Right cardiac atrium (tissue), 5 donors: Measurements from ENCODE around the gene NUP62. TPM values are rescaled to one million over a fixed set of nuclear protein-coding genes. Genes with fewer than 3 reads are reported as not detected.

Experiments
- ATAC-seq, 2 donors: fragments of 200-7000 bp; cut with Tn5 transposase; one replicate each; pipeline versions ENCODE4 v1.8.0 to v1.9.1; 2020; ENCODE audit warnings: moderate library complexity in 2 of 2, mild to moderate bottlenecking in 1 of 2
- DNase-seq, 3 donors: peaks; one replicate each; pipeline ENCODE4 v3.0.0-alpha.2; 2020
- H3K27ac ChIP-seq: one replicate; pipeline ENCODE4 v1.5.1; 2013; ENCODE audit warnings: mild to moderate bottlenecking, low read length, control low read depth, moderate library complexity
- H3K27me3 ChIP-seq: one replicate; pipeline ENCODE4 v1.6.1; 2013; ENCODE audit not compliant: control insufficient read depth, insufficient read depth
- H3K4me1 ChIP-seq: one replicate; pipeline ENCODE4 v1.6.1; 2013; ENCODE audit warnings: low read length; ENCODE audit not compliant: control insufficient read depth, insufficient read depth
- H3K4me3 ChIP-seq: one replicate; pipeline ENCODE4 v1.5.1; 2013; ENCODE audit warnings: low read length, control low read depth
- H3K9me3 ChIP-seq: one replicate; pipeline ENCODE4 v1.6.1; 2013; ENCODE audit warnings: low read length; ENCODE audit not compliant: control insufficient read depth
- WGBS: extraction: QIAGEN DNeasy Blood & Tissue Kit; methylation state at CpG from one replicate; pipeline ENCODE4 v1.1.7; 2013; 5-methylcytosine and 5-hydroxymethylcytosine counted together
- intact Hi-C, 4 donors: fragments of 100-400 bp; cut with DNase I; formaldehyde crosslinking; loops; one replicate each; pipeline versions ENCODE4 v1.11.0 to v1.14.0; 2022 to 2023
- polyA plus RNA-seq: library from polyadenylated mRNA; stranded (reverse); fragments of 200-250 nt; gene quantifications from one replicate; pipeline ENCODE4 v1.2.3, GENCODE V29; 2013
- total RNA-seq, 4 donors: library from RNA; stranded (reverse); fragmentation: NEBNext Ultra II Directional; extraction: Animal tissue kit (Norgen Biotek cat#: 25700); gene quantifications; one replicate each; pipeline ENCODE4 v1.2.1, GENCODE V29; 2021
- donor health status: healthy with polysubstance abuse.
- donor health status: DM: no; HTN: yes; CAD: no.
- donor health status: DM: no; HTN: no; CAD: no.
- donor health status: DM: no; HTN: yes; CAD: no; lungs with severe emphysema.
- donor health status: DM: yes; HTN: yes; CAD: no.

Gene NUP62
- total and polyA plus RNA-seq, 5 donors, result 19.9 to 34.0 (median 29.2) TPM

DNA sequence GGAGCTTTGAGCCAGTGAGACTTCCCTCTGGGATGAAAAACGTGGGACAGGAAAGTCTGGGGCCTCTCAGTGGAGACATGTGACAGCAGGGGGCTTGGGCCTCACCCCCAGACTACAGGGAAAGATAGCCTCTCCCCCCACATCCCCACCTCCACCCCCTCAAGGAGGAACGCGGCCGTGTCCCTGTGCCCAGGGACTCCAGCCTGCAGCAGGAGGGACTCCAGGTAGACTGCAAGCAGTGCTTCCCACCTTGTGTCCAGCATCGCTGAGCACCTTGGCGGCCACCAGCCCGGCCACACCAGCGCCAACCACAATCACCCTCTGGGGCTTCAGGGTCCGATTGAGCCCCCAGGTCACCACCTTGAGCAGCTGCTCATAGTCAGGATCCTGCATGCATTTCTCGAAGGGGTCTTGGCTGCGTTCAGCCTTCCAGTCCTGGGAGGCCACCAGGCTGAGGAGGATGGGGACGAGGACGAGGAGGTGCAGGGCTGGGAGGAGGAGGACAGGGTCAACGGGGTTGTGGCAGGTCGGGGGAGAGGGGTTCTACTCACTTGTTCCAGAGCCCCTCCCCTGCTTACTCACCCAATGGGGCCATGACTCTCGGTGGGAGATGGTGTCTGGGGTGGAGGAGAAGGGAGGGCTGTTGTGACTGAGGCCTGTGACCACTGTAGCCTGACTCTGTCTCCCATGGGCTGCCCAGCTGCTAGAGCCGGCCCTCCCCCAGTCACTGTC lies 33.6 kb downstream of the NUP62 start:
- DNase-seq, result peak in 1 of 3 donors; percentile 58
- H3K27ac ChIP-seq, result no peak overlapping the region
- H3K27me3 ChIP-seq, result no peaks in the 10 kb centered on the region

DNA sequence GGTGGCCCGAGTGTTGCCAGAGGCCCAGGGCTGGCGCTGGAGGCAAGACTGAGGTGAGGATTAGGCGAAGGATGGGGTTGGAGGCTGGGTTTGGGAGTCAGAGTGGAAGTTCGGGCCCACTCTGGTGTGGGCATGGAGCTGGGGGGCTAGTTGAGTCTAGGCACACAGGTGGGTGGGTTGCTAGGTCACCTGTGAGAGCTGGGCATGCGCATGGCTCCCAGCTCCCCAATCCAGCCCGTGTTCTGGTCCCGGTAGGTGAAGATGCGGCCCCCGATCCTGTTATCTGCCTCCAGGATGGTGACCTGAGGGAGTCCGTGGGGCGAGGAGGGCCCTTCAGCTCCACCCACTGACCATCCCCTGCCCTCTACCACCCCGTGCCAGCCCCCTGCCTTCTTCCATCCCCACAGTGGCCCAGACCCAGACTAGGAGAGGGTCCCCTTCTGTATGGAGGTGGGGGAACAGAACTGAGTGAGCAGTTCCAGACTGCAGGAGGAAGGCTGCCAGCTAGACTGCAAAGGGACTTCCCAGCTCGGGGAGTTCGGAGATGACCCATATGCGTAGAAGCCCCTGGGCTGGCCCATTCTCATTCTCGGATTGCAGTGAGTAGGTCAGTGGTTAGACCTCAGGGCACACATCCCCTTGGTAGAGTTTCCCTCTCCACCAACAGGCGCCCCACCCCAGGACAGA lies 34.3 kb downstream of the NUP62 start:
- WGBS, result 87% methylated on average over 17 of the region's 17 CpGs
- no peaks in the 10 kb centered on the region for H3K4me1 ChIP-seq
- intact Hi-C loops, result no loop called here
- ATAC-seq, result no peak
- no peak overlapping the region for H3K27ac ChIP-seq
- DNase-seq, result peak in 1 of 3 donors; percentile 36
- H3K27me3 ChIP-seq, result no peaks in the 10 kb centered on the region
- no peaks in the 10 kb centered on the region for H3K9me3 ChIP-seq
- H3K4me3 ChIP-seq, result no peak overlapping the region

More for the DNA sequence above, 33.6 kb downstream of the NUP62 start:
- Histone ChIP-seq H3K4me3 (no peak overlapping the region), H3K9me3 (no peaks in the 10 kb centered on the region), H3K4me1 (no peaks in the 10 kb centered on the region)
- intact Hi-C loops, result no loop called here
- WGBS, result 75% methylated on average over 17 of the region's 17 CpGs
- no peak for ATAC-seq

GRCh38 chr19:49894011-49894664 lies 35.2 kb downstream of the NUP62 start:
- H3K4me1 ChIP-seq, result no peaks in the 10 kb centered on the region
- WGBS, result 92% methylated on average over 18 of the region's 18 CpGs
- no peaks in the 10 kb centered on the region for H3K27me3 ChIP-seq
- DNase-seq (peak in 2 of 3 donors; percentile 34 to 58), ATAC-seq (no peak)
- H3K4me3 ChIP-seq, result no peak overlapping the region
- H3K27ac ChIP-seq, result no peak overlapping the region
- intact Hi-C loops, result no loop called here
- H3K9me3 ChIP-seq, result no peaks in the 10 kb centered on the region

DNA sequence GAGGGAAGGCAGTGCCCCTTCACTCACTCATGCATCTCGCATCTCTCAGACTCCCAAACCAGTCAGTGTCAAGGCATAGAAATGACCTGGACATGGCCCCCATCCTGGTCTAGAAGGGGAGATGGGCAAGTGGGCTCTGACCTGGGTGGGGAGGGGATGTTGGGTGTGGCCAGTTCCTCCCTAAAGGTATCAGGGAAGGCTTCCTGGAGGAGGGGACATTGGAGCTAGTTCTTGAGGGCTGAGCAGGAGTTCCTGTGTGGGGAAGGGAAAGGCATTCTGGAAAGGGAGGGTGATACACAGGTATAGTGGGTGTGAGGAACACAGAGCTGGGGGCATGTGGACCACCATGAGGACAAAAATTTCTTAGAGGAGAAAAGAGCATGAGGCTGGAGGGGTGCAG lies 36.6 kb downstream of the NUP62 start:
- intact Hi-C loops, result no loop called here
- ATAC-seq (no peak), DNase-seq (no peak)
- Histone ChIP-seq H3K27me3 (no peaks in the 10 kb centered on the region), H3K27ac (no peak overlapping the region), H3K4me3 (no peak overlapping the region), H3K9me3 (no peaks in the 10 kb centered on the region), H3K4me1 (no peaks in the 10 kb centered on the region)
- WGBS, result 90% methylated on average over 1 of the region's 1 CpG

DNA sequence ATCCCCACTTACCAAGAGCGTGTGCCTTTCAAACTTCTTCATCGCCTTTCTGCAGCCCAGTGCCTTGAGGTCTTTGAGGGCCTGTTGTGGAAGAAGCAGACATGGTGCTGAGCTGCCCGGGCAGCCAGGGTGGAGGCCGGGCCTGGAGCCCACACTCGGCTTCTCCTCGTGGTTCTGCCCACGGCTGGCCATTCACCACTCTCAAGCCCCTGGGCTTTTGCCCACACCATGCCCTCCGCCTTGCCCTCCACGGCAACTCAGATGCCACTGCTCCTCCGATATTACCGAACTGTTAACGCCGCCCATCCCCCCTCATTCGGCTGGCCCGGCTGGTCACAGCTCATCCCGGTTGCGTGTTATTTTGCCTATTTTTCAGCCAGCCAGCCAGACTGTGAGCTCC lies 37.9 kb downstream of the NUP62 start:
- peak in 1 of 3 donors; percentile 38 for DNase-seq
- Histone ChIP-seq H3K4me3 (no peak overlapping the region), H3K4me1 (no peaks in the 10 kb centered on the region), H3K27ac (no peak overlapping the region), H3K27me3 (no peaks in the 10 kb centered on the region), H3K9me3 (no peaks in the 10 kb centered on the region)
- no peak for ATAC-seq
- 82% methylated on average over 17 of the region's 17 CpGs for WGBS
- intact Hi-C loops, result no loop called here

DNA sequence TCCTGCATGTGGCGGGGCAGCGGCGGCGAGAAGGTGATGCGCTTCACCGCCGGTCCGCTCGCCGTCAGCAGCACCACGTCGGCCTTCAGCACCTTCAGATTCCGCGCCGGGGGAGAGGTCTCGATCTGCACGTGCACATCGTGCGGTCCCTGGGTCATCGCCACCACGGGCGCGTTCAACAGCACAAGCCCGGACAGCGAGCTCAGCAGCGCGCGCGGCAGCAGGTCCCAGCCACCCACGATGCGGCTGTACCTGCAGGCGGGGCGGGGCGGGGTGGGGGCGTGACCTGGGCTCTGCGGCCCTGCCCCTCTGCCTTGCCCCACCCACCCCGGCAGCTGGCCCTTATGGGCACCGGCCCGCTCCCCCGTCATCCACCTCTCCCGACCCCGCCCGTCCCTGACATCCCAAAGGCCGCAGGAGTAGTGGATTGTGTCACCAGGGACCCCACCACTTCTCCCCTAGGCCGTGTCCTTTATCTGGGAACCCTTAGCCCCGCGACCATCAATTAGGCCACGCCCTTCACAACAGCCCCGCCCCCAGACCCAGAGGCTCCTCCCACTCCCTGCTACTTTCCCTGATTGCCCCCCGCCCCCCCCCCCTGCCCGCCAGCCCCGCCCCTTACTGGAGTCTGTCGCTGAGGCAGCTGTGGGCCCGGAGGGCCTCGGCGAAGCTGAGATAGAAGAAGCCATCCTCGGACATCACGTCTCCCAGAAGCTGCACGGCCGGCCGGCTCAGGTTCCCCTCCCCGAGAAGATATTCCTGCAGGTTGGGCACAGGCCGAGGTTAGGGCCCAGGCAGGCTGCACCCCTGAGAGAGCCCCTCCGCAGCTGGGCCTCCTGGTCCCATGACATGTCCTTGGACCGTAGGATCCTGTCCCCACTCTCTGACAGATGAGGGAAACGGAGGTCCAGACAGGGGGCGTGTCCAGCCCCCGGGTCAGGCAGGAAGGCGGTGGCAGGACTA lies 38.7 kb downstream of the NUP62 start:
- DNase-seq (peak in 2 of 3 donors; percentile 68 to 75), ATAC-seq (peak; percentile 34)
- Histone ChIP-seq H3K27ac (no peak overlapping the region), H3K4me1 (no peaks in the 10 kb centered on the region), H3K4me3 (no peak overlapping the region), H3K9me3 (no peaks in the 10 kb centered on the region), H3K27me3 (no peaks in the 10 kb centered on the region)
- intact Hi-C loops, result no loop called here
- 10% methylated on average over 69 of the region's 69 CpGs for WGBS

DNA sequence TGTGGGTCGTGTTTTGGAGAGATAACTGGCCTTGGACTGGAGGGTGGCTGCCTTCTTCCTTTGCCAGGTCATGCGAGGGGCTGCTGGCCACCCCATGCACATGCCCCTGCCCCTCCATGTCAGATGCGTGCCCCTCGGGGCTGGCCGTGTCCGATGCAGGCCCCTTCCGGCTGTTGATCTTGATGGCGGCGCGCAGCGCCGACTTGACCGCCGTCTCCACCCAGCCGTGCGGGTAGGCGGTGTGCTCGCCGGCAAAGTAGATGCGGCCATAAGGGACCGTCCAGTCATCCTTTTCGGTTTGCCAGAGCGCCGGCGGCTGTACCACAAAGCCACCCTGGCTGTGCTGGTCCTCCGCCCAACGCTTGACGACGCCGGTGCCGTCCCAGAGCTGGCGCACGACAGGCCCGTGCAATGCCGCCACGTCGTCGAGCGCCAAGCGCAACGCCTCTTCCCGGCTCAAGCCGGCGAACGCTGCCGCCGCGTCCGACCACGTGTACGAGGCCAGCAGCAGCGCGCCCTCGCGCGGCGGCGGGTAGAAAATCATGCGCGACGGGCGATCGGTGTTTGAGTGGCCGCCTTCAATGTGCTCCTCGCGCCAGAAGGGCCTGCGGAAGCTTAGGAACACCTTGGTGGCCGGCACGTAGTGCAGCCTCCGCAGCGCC lies 39.5 kb downstream of the NUP62 start:
- no peaks in the 10 kb centered on the region for H3K27me3 ChIP-seq
- intact Hi-C loops, result no loop called here
- H3K9me3 ChIP-seq, result no peaks in the 10 kb centered on the region
- DNase-seq (peak; percentile 83 to 91 (median 91)), ATAC-seq (peak; percentile 55 to 71)
- no peaks in the 10 kb centered on the region for H3K4me1 ChIP-seq
- H3K4me3 ChIP-seq, result no peak overlapping the region
- WGBS, result 22% methylated on average over 71 of the region's 71 CpGs
- no peak overlapping the region for H3K27ac ChIP-seq

- H3K27ac ChIP-seq, result no peak overlapping the region
- intact Hi-C loops, result no loop called here
- no peak for ATAC-seq
Measured at GRCh38 chr19:49889038-49889686, 40.1 kb downstream of the NUP62 start.

DNA sequence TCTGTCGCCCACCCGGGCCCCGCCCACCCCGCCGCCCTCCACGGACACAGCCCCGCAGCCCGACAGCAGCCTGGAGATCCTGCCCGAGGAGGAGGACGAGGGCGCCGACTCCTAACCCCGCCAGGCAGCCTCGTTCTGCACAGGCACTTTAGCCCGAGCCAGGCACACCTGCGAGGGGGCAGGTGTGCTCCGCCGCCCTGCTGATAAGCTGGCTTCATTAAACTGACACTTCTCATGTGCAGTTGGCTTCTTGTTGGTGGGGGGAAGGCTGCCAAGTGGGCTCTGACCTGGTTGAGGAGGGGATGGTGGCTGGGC lies 40.8 kb downstream of the NUP62 start:
- no peaks in the 10 kb centered on the region for H3K4me1 ChIP-seq
- no peak overlapping the region for H3K4me3 ChIP-seq
- no peaks in the 10 kb centered on the region for H3K9me3 ChIP-seq
- H3K27ac ChIP-seq, result no peak overlapping the region
- WGBS, result 90% methylated on average over 18 of the region's 18 CpGs
- intact Hi-C loops, result no loop called here
- no peak for ATAC-seq
- H3K27me3 ChIP-seq, result no peaks in the 10 kb centered on the region
- DNase-seq, result peak in 2 of 3 donors; percentile 49 to 56

More at GRCh38 chr19:49889038-49889686, 40.1 kb downstream of the NUP62 start:
- H3K9me3 ChIP-seq, result no peaks in the 10 kb centered on the region
- no peak overlapping the region for H3K4me3 ChIP-seq
- DNase-seq, result peak in 2 of 3 donors; percentile 61 to 68
- no peaks in the 10 kb centered on the region for H3K27me3 ChIP-seq
- no peaks in the 10 kb centered on the region for H3K4me1 ChIP-seq
- 89% methylated on average over 23 of the region's 23 CpGs for WGBS
